B cell (primary cell): ENCODE measurements around the gene RMDN2. TPM values are rescaled to one million over a fixed set of nuclear protein-coding genes. Genes with fewer than 3 reads are reported as not detected.
"Not testable (repeated sequence)": the region's sequence is repeated elsewhere in the genome, so short reads cannot be mapped to it uniquely, and the experiment has no call there.

Experiments used
- ATAC-seq: fragments of 200-7000 bp; cut with Tn5 transposase; one replicate; pipeline ENCODE4 v1.10.0; 2021; ENCODE audit warnings: low read depth, mild to moderate bottlenecking, moderate number of reproducible peaks, moderate library complexity
- CTCF ChIA-PET: fragments of 350-600 bp; sonication (Branson Sonifier 250); formaldehyde crosslinking; loops from one replicate; lab custom pipeline; 2021; ENCODE audit warnings: antibody characterized with exemption, inconsistent platforms; lab: Charles Lee
- POLR2A ChIA-PET: fragments of 350-600 bp; sonication (Branson Sonifier 250); formaldehyde crosslinking; loops from one replicate; lab custom pipeline; 2021; ENCODE audit warnings: antibody characterized with exemption; lab: Charles Lee
- DNase-seq: peaks from one replicate; pipeline ENCODE4 v3.0.0; 2013
- H2AFZ ChIP-seq: 2 replicates; pipeline ENCODE4 v1.6.1; 2012; ENCODE audit warnings: mild to moderate bottlenecking, low read depth, low read length; ENCODE audit not compliant: insufficient read depth, poor library complexity, severe bottlenecking
- H3K27ac ChIP-seq, 2 donors: 1 replicate in 1 of 2; 2 replicates in 1 of 2; pipeline ENCODE4 v1.5.1; 2012 to 2013; ENCODE audit warnings: low read length in 2 of 2, mild to moderate bottlenecking in 2 of 2, moderate library complexity in 1 of 2
- H3K27me3 ChIP-seq, 4 experiments: fragments of 200-600 bp in 1 of 4; sonication (generic) in 1 of 4; replicated peaks in 1 of 4; 1 replicate in 2 of 4; 2 replicates in 2 of 4; pipeline versions ENCODE4 v1.6.1 to v1.7.0; 2013 to 2016; ENCODE audit warnings: low read length in 3 of 4, mild to moderate bottlenecking in 2 of 4, mixed read lengths in 1 of 4, moderate library complexity in 1 of 4; ENCODE audit not compliant: insufficient read depth in 4 of 4, control insufficient read depth in 3 of 4; ENCODE audit errors: control extremely low read depth in 1 of 4
- H3K36me3 ChIP-seq, 2 experiments: replicated peaks in 1 of 2; 1 replicate in 1 of 2; 2 replicates in 1 of 2; pipeline versions ENCODE4 v1.6.1 to v1.7.1; 2013; ENCODE audit warnings: low read length in 1 of 2; ENCODE audit not compliant: insufficient read depth in 2 of 2, control insufficient read depth in 1 of 2; ENCODE audit errors: control extremely low read depth in 1 of 2, extremely low read depth in 1 of 2
- H3K4me1 ChIP-seq, 2 donors: fragments of 200-600 bp in 1 of 2; sonication (generic) in 1 of 2; 1 replicate in 1 of 2; 2 replicates in 1 of 2; pipeline versions ENCODE4 v1.5.1 to v1.6.1; 2013 to 2017; ENCODE audit warnings: low read length in 2 of 2; ENCODE audit not compliant: control insufficient read depth in 2 of 2, insufficient read depth in 2 of 2
- H3K4me2 ChIP-seq: replicated peaks from 2 replicates; pipeline ENCODE3; 2012; ENCODE audit warnings: mild to moderate bottlenecking, low read depth, low read length; ENCODE audit not compliant: poor library complexity, severe bottlenecking
- H3K4me3 ChIP-seq, 5 experiments: fragments of 200-600 bp in 1 of 5; sonication (generic) in 1 of 5; 1 replicate in 3 of 5; 2 replicates in 2 of 5; pipeline versions ENCODE4 v1.5.1 to v1.7.0; 2011 to 2016; ENCODE audit warnings: low read length in 4 of 5, mild to moderate bottlenecking in 4 of 5, low read depth in 2 of 5, control low read depth in 1 of 5, moderate library complexity in 1 of 5; ENCODE audit not compliant: insufficient read depth in 1 of 5; ENCODE audit errors: control extremely low read depth in 1 of 5, extremely low read depth in 1 of 5
- H3K79me2 ChIP-seq: fragments of 200-600 bp; sonication (generic); one replicate; pipeline ENCODE4 v1.6.0; 2016; ENCODE audit warnings: low read length; ENCODE audit not compliant: control insufficient read depth, insufficient read depth
- H3K9ac ChIP-seq: fragments of 200-600 bp; sonication (generic); 2 replicates; pipeline ENCODE4 v1.6.1; 2017; ENCODE audit warnings: mild to moderate bottlenecking, low read length, moderate library complexity
- H3K9me3 ChIP-seq, 3 donors: one replicate each; pipeline versions ENCODE4 v1.6.1 to v1.7.1; 2013; ENCODE audit warnings: low read length in 2 of 3; ENCODE audit not compliant: control insufficient read depth in 2 of 3, insufficient read depth in 1 of 3; ENCODE audit errors: control extremely low read depth in 1 of 3
- H4K20me1 ChIP-seq: 2 replicates; pipeline ENCODE4 v1.6.0; 2012; ENCODE audit warnings: mild to moderate bottlenecking, low read length; ENCODE audit not compliant: insufficient read depth, control insufficient read depth, poor library complexity, severe bottlenecking
- H3K27ac Mint-ChIP-seq: one replicate; pipeline ENCODE4 v1.8.0; 2021; ENCODE audit warnings: mixed read lengths
- H3K27me3 Mint-ChIP-seq: one replicate; pipeline ENCODE4 v1.8.0; 2021; ENCODE audit warnings: mixed read lengths
- H3K4me1 Mint-ChIP-seq: one replicate; pipeline ENCODE4 v1.8.0; 2021; ENCODE audit warnings: mixed read lengths
- H3K4me3 Mint-ChIP-seq: one replicate; pipeline ENCODE4 v1.8.0; 2021; ENCODE audit warnings: mixed read lengths
- H3K9me3 Mint-ChIP-seq: one replicate; pipeline ENCODE4 v1.8.0; 2022; ENCODE audit warnings: mixed read lengths; ENCODE audit not compliant: insufficient read depth
- WGBS: methylation state at CpG from one replicate; pipeline ENCODE4 v1.1.5; 2013; ENCODE audit warnings: missing lambda C conversion rate; ENCODE audit not compliant: insufficient coverage; 5-methylcytosine and 5-hydroxymethylcytosine counted together
- intact Hi-C: fragments of 100-400 bp; cut with micrococcal nuclease; formaldehyde crosslinking; loops from one replicate; pipeline ENCODE4 v1.10.0; 2022
- polyA plus RNA-seq: library from polyadenylated mRNA; depleted of rRNA; stranded (reverse); fragments of >200 nt; gene quantifications from 2 replicates; pipeline ENCODE4 v1.2.3, GENCODE V29; 2012
- total RNA-seq, 2 donors: library from RNA; stranded (reverse); fragments of 120-200 nt in 1 of 2; gene quantifications; 1 replicate in 1 of 2; 2 replicates in 1 of 2; pipeline versions ENCODE4 v1.2.3 to v1.2.4, GENCODE V29; 2013 to 2022

The RMDN2 gene
- total and polyA plus RNA-seq, 2 donors (not counting 1 experiment from before 2014, with no cell fraction given) = 6.4 to 6.6 TPM

DNA sequence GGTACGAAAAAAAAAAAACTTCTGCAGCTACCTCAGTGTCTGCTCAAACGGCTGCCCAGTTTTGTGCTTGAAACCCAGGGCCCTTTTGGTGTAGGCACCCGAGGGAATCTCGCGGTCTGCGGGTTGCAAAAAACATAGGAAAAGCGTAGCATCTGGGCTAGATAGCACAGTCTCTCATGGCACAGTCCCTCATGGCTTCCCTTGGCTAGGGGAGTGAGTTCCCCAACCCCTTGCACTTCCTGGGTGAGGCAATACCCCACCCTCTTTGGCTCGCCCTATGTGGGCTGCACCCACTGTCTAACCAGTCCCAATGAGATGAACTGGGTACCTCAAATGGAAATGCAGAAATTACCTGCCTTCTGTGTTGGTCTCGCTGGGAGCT is 37.6 kb downstream of the RMDN2 start:
- H3K4me2 ChIP-seq, H3K4me3 Mint-ChIP-seq, H3K27ac Mint-ChIP-seq, CTCF ChIA-PET, H3K4me1 ChIP-seq, H3K36me3 ChIP-seq, H4K20me1 ChIP-seq, DNase-seq, H3K4me3 ChIP-seq, H3K4me1 Mint-ChIP-seq, H3K27ac ChIP-seq, H3K27me3 Mint-ChIP-seq, H3K27me3 ChIP-seq, intact Hi-C loops, H3K9ac ChIP-seq, ATAC-seq, POLR2A ChIA-PET, H2AFZ ChIP-seq: not testable (repeated sequence)
- Histone ChIP-seq H3K9me3 (peaks cover 0 to 11% (median 7%) of the 10 kb centered on the region in 3 donors), H3K79me2 (peaks cover 18% of the 10 kb centered on the region)
- 72% methylated on average over 9 of the region's 9 CpGs for WGBS
- H3K9me3 Mint-ChIP-seq = peaks cover 13% of the 10 kb centered on the region

DNA sequence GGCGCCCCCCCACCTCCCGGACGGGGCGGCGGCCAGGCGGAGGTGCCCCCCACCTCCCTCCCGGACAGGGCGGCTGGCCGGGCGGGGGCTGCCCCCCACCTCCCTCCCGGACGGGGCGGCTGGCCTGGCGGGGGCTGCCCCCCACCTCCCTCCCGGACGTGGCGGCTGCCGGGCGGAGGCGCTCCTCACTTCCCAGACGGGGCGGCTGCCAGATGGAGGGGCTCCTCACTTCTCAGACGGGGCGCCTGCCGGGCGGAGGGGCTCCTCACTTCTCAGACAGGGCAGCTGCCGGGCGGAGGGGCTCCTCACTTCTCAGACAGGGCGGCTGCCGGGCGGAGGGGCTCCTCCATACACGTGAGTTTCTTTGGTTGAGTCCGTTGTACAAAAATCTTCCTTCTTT is 38.8 kb downstream of the RMDN2 start:
- H3K4me2 ChIP-seq, H3K4me1 Mint-ChIP-seq, H3K27ac ChIP-seq, H3K4me3 Mint-ChIP-seq, H3K27me3 Mint-ChIP-seq, H4K20me1 ChIP-seq, H2AFZ ChIP-seq, intact Hi-C loops, H3K4me3 ChIP-seq, DNase-seq, H3K4me1 ChIP-seq, ATAC-seq, H3K27ac Mint-ChIP-seq, H3K27me3 ChIP-seq, H3K9ac ChIP-seq, CTCF ChIA-PET, POLR2A ChIA-PET, H3K36me3 ChIP-seq: not testable (repeated sequence)
- H3K9me3 Mint-ChIP-seq = peaks cover 13% of the 10 kb centered on the region
- Histone ChIP-seq H3K79me2 (peaks cover 18% of the 10 kb centered on the region), H3K9me3 (peaks cover 0 to 11% (median 7%) of the 10 kb centered on the region in 3 donors)
- 93% methylated on average over 23 of the region's 33 CpGs for WGBS
